Chondrocyte (in vitro differentiated cells): ENCODE measurements around the gene CCDC78. TPM values are rescaled to one million over a fixed set of nuclear protein-coding genes. Genes with fewer than 3 reads are reported as not detected.
A peak's percentile ranks its signal among the peaks of the same experiment; 100 is the strongest.

Experiments
- DNase-seq: peaks from one replicate; pipeline ENCODE4 v3.0.0; 2021; ENCODE audit warnings: mixed read lengths, low spot score
- H3K27ac Mint-ChIP-seq: one replicate; pipeline ENCODE4 v1.8.0; 2021; ENCODE audit warnings: mild to moderate bottlenecking, moderate library complexity, mixed read lengths; ENCODE audit not compliant: unreplicated experiment
- H3K27me3 Mint-ChIP-seq: 2 replicates; pipeline ENCODE4 v1.8.0; 2021; ENCODE audit warnings: low read depth, mixed read lengths
- H3K36me3 Mint-ChIP-seq: 2 replicates; pipeline ENCODE4 v1.8.0; 2021; ENCODE audit warnings: low read depth, mixed read lengths
- H3K4me1 Mint-ChIP-seq: 2 replicates; pipeline ENCODE4 v1.8.0; 2021; ENCODE audit warnings: low read depth, mild to moderate bottlenecking, mixed read lengths
- H3K4me3 Mint-ChIP-seq: one replicate; pipeline ENCODE4 v1.8.0; 2021; ENCODE audit warnings: mild to moderate bottlenecking, moderate library complexity, mixed read lengths; ENCODE audit not compliant: unreplicated experiment
- H3K9me3 Mint-ChIP-seq: 2 replicates; pipeline ENCODE4 v1.8.0; 2021; ENCODE audit warnings: low read depth, mixed read lengths
- CTCF ChIP-seq: fragments of 200-600 bp; sonication (generic); IDR thresholded peaks from 2 replicates; pipeline ENCODE4 v1.5.0; 2021; ENCODE audit warnings: antibody characterized with exemption, mild to moderate bottlenecking, moderate library complexity
- total RNA-seq: library from RNA; stranded (reverse); gene quantifications from 3 replicates; pipeline ENCODE4 v1.2.1, GENCODE V29; 2021

Gene CCDC78
- total RNA-seq, 1 donor from 2014 or later, result 3.9 TPM

GRCh38 chr16:729768-730665, 3.8 kb upstream of the CCDC78 start:
- H3K27ac Mint-ChIP-seq, result no peak overlapping the region
- no peaks in the 10 kb centered on the region for H3K9me3 Mint-ChIP-seq
- no peaks in the 10 kb centered on the region for H3K36me3 Mint-ChIP-seq
- H3K27me3 Mint-ChIP-seq, result no peaks in the 10 kb centered on the region
- no peak overlapping the region for H3K4me3 Mint-ChIP-seq
- DNase-seq, result no peak
- H3K4me1 Mint-ChIP-seq, result peaks cover 3% of the 10 kb centered on the region
- TF ChIP-seq CTCF, result no peak

GRCh38 chr16:728890-729744, 2.9 kb upstream of the CCDC78 start:
- Mint-ChIP-seq H3K36me3 (no peaks in the 10 kb centered on the region), H3K27ac (no peak overlapping the region), H3K4me3 (no peak overlapping the region), H3K9me3 (no peaks in the 10 kb centered on the region), H3K4me1 (peaks cover 3% of the 10 kb centered on the region), H3K27me3 (no peaks in the 10 kb centered on the region)
- DNase-seq, result no peak
- no peak for TF ChIP-seq CTCF

- peak overlapping the region; percentile 60 for H3K4me3 Mint-ChIP-seq
- no peaks in the 10 kb centered on the region for H3K27me3 Mint-ChIP-seq
- H3K4me1 Mint-ChIP-seq, result peaks cover 3% of the 10 kb centered on the region
- H3K27ac Mint-ChIP-seq, result no peak overlapping the region
- H3K36me3 Mint-ChIP-seq, result no peaks in the 10 kb centered on the region
- DNase-seq, result no peak
- H3K9me3 Mint-ChIP-seq, result no peaks in the 10 kb centered on the region
- no peak for TF ChIP-seq CTCF
Measured at GRCh38 chr16:728131-728889, 2.1 kb upstream of the CCDC78 start.

- Mint-ChIP-seq H3K27ac (no peak overlapping the region), H3K9me3 (no peaks in the 10 kb centered on the region), H3K27me3 (no peaks in the 10 kb centered on the region), H3K4me3 (peak overlapping the region; percentile 61), H3K4me1 (peaks cover 3% of the 10 kb centered on the region), H3K36me3 (no peaks in the 10 kb centered on the region)
- no peak for TF ChIP-seq CTCF
- no peak for DNase-seq
Measured at GRCh38 chr16:727291-727977, 1.2 kb upstream of the CCDC78 start.
